GM19193 (cell line): Measurements from ENCODE around the gene BUB1.

Experiments
- POLR2A ChIP-seq: IDR thresholded peaks from 4 replicates; pipeline ENCODE4 v1.6.1; 2011; ENCODE audit not compliant: insufficient read depth, insufficient read length; ENCODE audit errors: extremely low read depth

BUB1 gene

GRCh38 chr2:110670826-110671225 lies 7.0 kb downstream of the BUB1 start:
- no peak for TF ChIP-seq POLR2A

- TF ChIP-seq POLR2A, result no peak
Measured at GRCh38 chr2:110669079-110669478, 8.8 kb downstream of the BUB1 start.

GRCh38 chr2:110667071-110667470 lies 10.8 kb downstream of the BUB1 start:
- no peak for TF ChIP-seq POLR2A

GRCh38 chr2:110664135-110664534 lies 13.7 kb downstream of the BUB1 start:
- TF ChIP-seq POLR2A, result no peak

GRCh38 chr2:110662560-110662959 lies 15.3 kb downstream of the BUB1 start:
- TF ChIP-seq POLR2A, result no peak

GRCh38 chr2:110660558-110660957 lies 17.3 kb downstream of the BUB1 start:
- no peak for TF ChIP-seq POLR2A

- TF ChIP-seq POLR2A, result no peak
Measured at GRCh38 chr2:110659248-110659647, 18.6 kb downstream of the BUB1 start.

- TF ChIP-seq POLR2A, result no peak
Measured at GRCh38 chr2:110657724-110658305, 20.0 kb downstream of the BUB1 start.

GRCh38 chr2:110655701-110656100 lies 22.2 kb downstream of the BUB1 start:
- TF ChIP-seq POLR2A, result no peak

GRCh38 chr2:110653861-110654260 lies 24.0 kb downstream of the BUB1 start:
- no peak for TF ChIP-seq POLR2A

- no peak for TF ChIP-seq POLR2A
Measured at GRCh38 chr2:110650346-110650745, 27.5 kb downstream of the BUB1 start.

- TF ChIP-seq POLR2A, result no peak
Measured at GRCh38 chr2:110647777-110648176, 30.1 kb downstream of the BUB1 start.

GRCh38 chr2:110645616-110646015 lies 32.2 kb downstream of the BUB1 start:
- no peak for TF ChIP-seq POLR2A

- no peak for TF ChIP-seq POLR2A
Measured at GRCh38 chr2:110644357-110644756, 33.5 kb downstream of the BUB1 start.

- TF ChIP-seq POLR2A, result no peak
Measured at GRCh38 chr2:110642360-110642759, 35.5 kb downstream of the BUB1 start.

- TF ChIP-seq POLR2A, result no peak
Measured at GRCh38 chr2:110639972-110640371, 37.9 kb downstream of the BUB1 start.

GRCh38 chr2:110638952-110639695 lies 38.7 kb downstream of the BUB1 start:
- TF ChIP-seq POLR2A, result no peak

GRCh38 chr2:110638004-110638403 lies 39.9 kb downstream of the BUB1 start:
- TF ChIP-seq POLR2A, result no peak

- no peak for TF ChIP-seq POLR2A
Measured at GRCh38 chr2:110637093-110637492, 40.8 kb downstream of the BUB1 start.
